Measurements from ENCODE around the gene GMEB2. TPM values are rescaled to one million over a fixed set of nuclear protein-coding genes. Genes with fewer than 3 reads are reported as not detected.
"Not testable (repeated sequence)": the region's sequence is repeated elsewhere in the genome, so short reads cannot be mapped to it uniquely, and the experiment has no call there.

GMEB2 gene
- total RNA-seq, 1 experiment from 2014 or later = 14.3 TPM

DNA sequence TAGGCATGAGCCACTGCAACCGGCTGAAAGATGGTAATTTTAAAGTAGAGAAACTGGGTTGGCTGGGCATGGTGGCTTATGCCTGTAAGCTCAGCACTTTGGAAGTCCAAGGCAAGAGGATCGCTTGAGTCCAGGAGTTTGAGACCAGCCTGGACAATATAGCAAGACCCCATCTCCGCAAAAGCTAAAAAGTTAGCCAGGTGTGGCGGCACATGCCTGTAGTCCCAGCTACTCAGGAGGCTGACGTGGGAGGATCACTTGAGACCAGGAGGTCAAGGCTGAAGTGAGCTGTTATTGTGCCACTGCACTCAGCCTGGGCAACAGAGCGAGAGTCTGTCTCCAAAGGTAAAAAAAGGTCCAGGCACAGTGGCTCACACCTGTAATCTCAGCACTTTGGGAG, 4.1 kb upstream of the GMEB2 start:
- not testable (repeated sequence) for H3K9me3 Mint-ChIP-seq; H3K14ac ChIP-seq (ENCODE audit: insufficient read depth, low read length)

More for the DNA sequence above, 4.1 kb upstream of the GMEB2 start:
- H2BK15ac ChIP-seq (ENCODE audit: low read depth, low read length); H3K27ac Mint-ChIP-seq; H3K4me1 ChIP-seq (ENCODE audit: insufficient read depth, low read length); H3K36me3 Mint-ChIP-seq (ENCODE audit: insufficient read depth in 1 of 3, low read depth in 3 of 3); H4K20me1 ChIP-seq (ENCODE audit: control insufficient read depth, insufficient read depth, insufficient read length); H4K8ac ChIP-seq (replicated peaks; ENCODE audit: insufficient read length, low read depth, low read length); H3K9me3 ChIP-seq (ENCODE audit: control insufficient read depth, low read depth, low read length); H3K4me2 ChIP-seq (ENCODE audit: insufficient read depth, insufficient read length, low read length); DNase-seq; H3K79me2 ChIP-seq (ENCODE audit: insufficient read depth, low read length); H2BK120ac ChIP-seq (ENCODE audit: low read depth, low read length, poor library complexity, severe bottlenecking); H2BK5ac ChIP-seq (ENCODE audit: insufficient read length, low read length); H2BK20ac ChIP-seq (ENCODE audit: low read depth, low read length, poor library complexity, severe bottlenecking); H3K79me1 ChIP-seq (ENCODE audit: insufficient read depth, low read depth, low read length, poor library complexity, severe bottlenecking); H3K4me3 Mint-ChIP-seq; H2BK12ac ChIP-seq (ENCODE audit: insufficient read length, low read depth, low read length); H3K56ac ChIP-seq (ENCODE audit: insufficient read length, low read depth, low read length); H3T11ph ChIP-seq (ENCODE audit: low read length); H3K4me1 Mint-ChIP-seq; H3K18ac ChIP-seq (ENCODE audit: insufficient read length, low read depth, low read length); H3K9ac ChIP-seq (ENCODE audit: extremely low read depth, insufficient read length, low read length); H3K23ac ChIP-seq (ENCODE audit: insufficient read length, low read depth, low read length); H4K5ac ChIP-seq (ENCODE audit: insufficient read length, low read depth, low read length); H3K27me3 ChIP-seq (ENCODE audit: insufficient read depth, low read length); H3K4ac ChIP-seq (ENCODE audit: low read depth, low read length); H2AFZ ChIP-seq (ENCODE audit: low read length); H3K27me3 Mint-ChIP-seq (ENCODE audit: low read depth); H2AK5ac ChIP-seq (ENCODE audit: insufficient read length, low read length); H3K23me2 ChIP-seq (ENCODE audit: insufficient read length, low read depth, low read length, poor library complexity, severe bottlenecking); H4K91ac ChIP-seq (ENCODE audit: insufficient read length, low read depth, low read length); H3K27ac ChIP-seq (ENCODE audit: insufficient read length, low read depth, low read length): not testable (repeated sequence)
- WGBS (ENCODE audit: extremely low coverage, insufficient read length, low lambda C conversion rate) = no CpG with 5 or more reads among the region's 6 CpGs
